WI38 (cell line): ENCODE results near the gene LRRC58.
"Not testable (repeated sequence)": the region's sequence is repeated elsewhere in the genome, so short reads cannot be mapped to it uniquely, and the experiment has no call there.

Experiments used
- H3K4me3 ChIP-seq: 2 replicates; pipeline ENCODE4 v1.5.1; 2011; ENCODE audit warnings: low read depth, mild to moderate bottlenecking, control low read depth, low read length
- CTCF ChIP-seq: IDR thresholded peaks from 2 replicates; pipeline ENCODE4 v1.5.1; 2012; ENCODE audit warnings: low read depth, mild to moderate bottlenecking, control low read depth, low read length

The LRRC58 gene

GRCh38 chr3:120306519-120307455 lies 42.4 kb downstream of the LRRC58 start:
- H3K4me3 ChIP-seq = no peak overlapping the region
- no peak for TF ChIP-seq CTCF

GRCh38 chr3:120304616-120305015 lies 44.5 kb downstream of the LRRC58 start:
- no peak for TF ChIP-seq CTCF
- no peak overlapping the region for H3K4me3 ChIP-seq

- no peak overlapping the region for H3K4me3 ChIP-seq
- no peak for TF ChIP-seq CTCF
Observed at GRCh38 chr3:120302361-120302760, 46.8 kb downstream of the LRRC58 start.

GRCh38 chr3:120300971-120301370 lies 48.2 kb downstream of the LRRC58 start:
- no peak overlapping the region for H3K4me3 ChIP-seq
- TF ChIP-seq CTCF = no peak

GRCh38 chr3:120299403-120299802 lies 49.8 kb downstream of the LRRC58 start:
- TF ChIP-seq CTCF = no peak
- no peak overlapping the region for H3K4me3 ChIP-seq

- H3K4me3 ChIP-seq = no peak overlapping the region
- TF ChIP-seq CTCF = no peak
Observed at GRCh38 chr3:120298996-120299395, 50.2 kb downstream of the LRRC58 start.

GRCh38 chr3:120291552-120291951 lies 57.6 kb downstream of the LRRC58 start:
- not testable (repeated sequence) for H3K4me3 ChIP-seq

- H3K4me3 ChIP-seq = no peak overlapping the region
- TF ChIP-seq CTCF = no peak
Observed at GRCh38 chr3:120289636-120290035, 59.5 kb downstream of the LRRC58 start.
